Adrenal gland (tissue), 12 donors: ENCODE results near the gene EBP. TPM values are rescaled to one million over a fixed set of nuclear protein-coding genes. Genes with fewer than 3 reads are reported as not detected.

Experiments used
- DNase-seq, 7 donors: peaks; one replicate each; pipeline ENCODE4 v3.0.0-alpha.2; 2019 to 2020
- H3K27ac ChIP-seq, 5 donors: fragments of 200-600 bp; sonication (generic) in 4 of 5; 1 replicate in 3 of 5; 2 replicates in 2 of 5; pipeline versions ENCODE4 v1.5.1 to v1.8.0; 2016 to 2020; ENCODE audit warnings: mild to moderate bottlenecking in 1 of 5
- H3K27me3 ChIP-seq: fragments of 200-600 bp; 2 replicates; pipeline ENCODE4 v1.8.0; 2021
- H3K36me3 ChIP-seq, 2 donors: fragments of 200-600 bp; replicated peaks in 1 of 2; 1 replicate in 1 of 2; 2 replicates in 1 of 2; pipeline versions ENCODE4 v1.5.1 to v1.8.0; 2018 to 2022
- H3K4me1 ChIP-seq, 2 donors: fragments of 200-600 bp; replicated peaks in 1 of 2; 1 replicate in 1 of 2; 2 replicates in 1 of 2; pipeline versions ENCODE4 v1.5.1 to v1.8.0; 2018 to 2021
- H3K4me3 ChIP-seq, 4 donors: fragments of 200-600 bp; sonication (generic) in 3 of 4; one replicate each; pipeline ENCODE4 v1.5.1; 2016 to 2018
- H3K9me3 ChIP-seq, 3 donors: fragments of 200-600 bp; sonication (generic) in 1 of 3; replicated peaks in 1 of 3; 1 replicate in 2 of 3; 2 replicates in 1 of 3; pipeline versions ENCODE4 v1.5.1 to v1.8.0; 2016 to 2021
- CTCF ChIP-seq, 6 experiments: fragments of 450-650 bp in 4 of 6; fragments of 200-600 bp in 2 of 6; sonication (generic) in 1 of 6; IDR thresholded peaks; 1 replicate in 5 of 6; 2 replicates in 1 of 6; pipeline versions ENCODE4 v1.5.1 to v1.8.0; 2016 to 2021; ENCODE audit warnings: antibody characterized with exemption in 6 of 6, mild to moderate bottlenecking in 2 of 6, moderate library complexity in 1 of 6
- POLR2A ChIP-seq, 2 donors: fragments of 450-650 bp; IDR thresholded peaks; one replicate each; pipeline ENCODE4 v1.6.1; 2017; ENCODE audit warnings: antibody characterized with exemption in 2 of 2, mild to moderate bottlenecking in 2 of 2, moderate library complexity in 1 of 2
- WGBS, 4 donors: extraction: QIAGEN DNeasy Blood & Tissue Kit in 2 of 4; methylation state at CpG; one replicate each; pipeline versions ENCODE4 v1.1.5 to v1.1.7; 2013 to 2017; 5-methylcytosine and 5-hydroxymethylcytosine counted together
- intact Hi-C, 2 donors: fragments of 100-400 bp; cut with DNase I; formaldehyde crosslinking; loops; one replicate each; pipeline versions ENCODE4 v1.14.1 to v1.15.0; 2022 to 2023
- polyA plus RNA-seq, 3 donors: library from polyadenylated mRNA; stranded (reverse); fragments of 200-250 nt in 2 of 3; fragments of 350-450 nt in 1 of 3; fragmentation: Illumina TruSeq in 1 of 3; extraction: RNeasy Lipid Tissue Mini Kit (QIAGEN cat#74804) in 1 of 3; gene quantifications; one replicate each; pipeline ENCODE4 v1.2.3, GENCODE V29; 2013 to 2014
- total RNA-seq, 9 donors: library from RNA; depleted of rRNA in 4 of 9; stranded (reverse); fragments of >200 nt in 4 of 9; fragments of 120-200 nt in 1 of 9; fragmentation: NEBNext Ultra II Directional in 1 of 9; extraction: Animal tissue kit (Norgen Biotek cat#: 25700) in 1 of 9; gene quantifications; one replicate each; pipeline versions ENCODE4 v1.1.0 to v1.2.4, GENCODE V29; 2013 to 2023
- donor health status: healthy with polysubstance abuse.
- donor health status: Bipolar disorder and iron deficiency.
- donor health status: DM: yes; HTN: yes; CAD: no.
- donor health status: DM: no; HTN: no; CAD: no.
- donor health status: DM: no; HTN: no; CAD: no.
- donor health status: DM: yes; HTN: yes; CAD: no.

EBP gene
- total and polyA plus RNA-seq, 12 donors, result 85.8 to 1,010 (median 156) TPM

- intact Hi-C loops, result no loop called here
- no peak for DNase-seq
- Histone ChIP-seq H3K27me3 (no peaks in the 10 kb centered on the region), H3K9me3 (no peaks in the 10 kb centered on the region), H3K27ac (no peak overlapping the region), H3K4me3 (no peak overlapping the region), H3K36me3 (peaks cover 0 to 11% of the 10 kb centered on the region in 2 donors), H3K4me1 (no peaks in the 10 kb centered on the region)
- TF ChIP-seq CTCF (IDR thresholded peaks at IDR 0.05) (no peak), POLR2A (IDR thresholded peaks at IDR 0.05) (no peak)
- WGBS, 4 donors, result 73 to 100% (median 89%) methylated on average over 3 to 5 of the region's 5 CpGs
Observed at GRCh38 chrX:48478806-48479205, 42.8 kb upstream of the EBP start.

DNA sequence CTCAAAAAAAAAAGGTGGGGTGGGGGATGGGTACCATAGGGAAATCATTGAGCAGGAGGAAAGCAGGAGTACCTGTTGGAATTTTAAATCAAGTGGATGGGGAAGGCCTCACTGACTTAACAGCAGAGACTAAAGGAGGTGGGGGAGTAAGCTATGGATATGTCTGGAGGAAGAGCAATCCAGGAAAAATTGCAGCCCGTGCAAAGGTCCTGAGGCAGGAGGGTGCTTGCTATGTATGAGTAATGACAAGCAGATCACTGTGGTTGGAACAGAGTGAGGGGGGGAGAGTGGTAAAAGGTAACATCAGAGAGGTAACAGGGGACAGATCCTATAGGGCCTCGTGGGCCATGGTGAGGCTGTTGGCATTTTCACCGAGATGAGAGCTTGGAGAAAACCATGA lies 41.5 kb upstream of the EBP start:
- no peaks in the 10 kb centered on the region for H3K4me1 ChIP-seq
- H3K27ac ChIP-seq, result no peak overlapping the region
- no peak for DNase-seq
- no peak overlapping the region for H3K4me3 ChIP-seq
- intact Hi-C loops, result no loop called here
- no peak for TF ChIP-seq POLR2A (IDR thresholded peaks at IDR 0.05)
- no peak for TF ChIP-seq CTCF (IDR thresholded peaks at IDR 0.05)
- H3K9me3 ChIP-seq, result no peaks in the 10 kb centered on the region
- no peaks in the 10 kb centered on the region for H3K27me3 ChIP-seq
- H3K36me3 ChIP-seq, result peaks cover 0 to 11% of the 10 kb centered on the region in 2 donors
- WGBS, 4 donors, result 83 to 98% (median 93%) methylated on average over 3 of the region's 3 CpGs

DNA sequence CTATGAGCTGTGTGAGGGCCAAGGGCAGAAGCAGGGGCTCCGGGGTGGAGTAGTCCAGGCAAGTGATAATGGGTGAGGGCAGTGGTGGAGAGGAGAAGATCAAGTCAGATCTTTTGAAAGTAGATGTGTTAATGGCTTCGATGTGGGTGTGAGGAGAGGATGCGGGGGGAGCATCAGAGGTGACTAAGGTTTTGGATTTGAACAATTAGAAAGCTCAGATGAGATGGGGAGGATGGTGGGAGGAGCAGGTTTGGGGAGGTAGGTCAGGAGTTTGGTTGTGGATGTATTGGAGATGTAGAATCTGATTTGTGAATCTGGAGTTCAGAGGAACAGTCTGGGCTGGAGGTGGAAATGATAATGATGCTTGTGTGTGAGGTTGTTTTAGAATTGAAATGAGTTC lies 41.0 kb upstream of the EBP start:
- no peak for DNase-seq
- Histone ChIP-seq H3K27ac (no peak overlapping the region), H3K4me1 (no peaks in the 10 kb centered on the region), H3K36me3 (peaks cover 0 to 11% of the 10 kb centered on the region in 2 donors), H3K9me3 (no peaks in the 10 kb centered on the region), H3K4me3 (no peak overlapping the region), H3K27me3 (no peaks in the 10 kb centered on the region)
- TF ChIP-seq POLR2A (IDR thresholded peaks at IDR 0.05) (no peak), CTCF (IDR thresholded peaks at IDR 0.05) (no peak)
- WGBS, 4 donors, result 88 to 93% (median 93%) methylated on average over 3 of the region's 3 CpGs
- intact Hi-C loops, result no loop called here

DNA sequence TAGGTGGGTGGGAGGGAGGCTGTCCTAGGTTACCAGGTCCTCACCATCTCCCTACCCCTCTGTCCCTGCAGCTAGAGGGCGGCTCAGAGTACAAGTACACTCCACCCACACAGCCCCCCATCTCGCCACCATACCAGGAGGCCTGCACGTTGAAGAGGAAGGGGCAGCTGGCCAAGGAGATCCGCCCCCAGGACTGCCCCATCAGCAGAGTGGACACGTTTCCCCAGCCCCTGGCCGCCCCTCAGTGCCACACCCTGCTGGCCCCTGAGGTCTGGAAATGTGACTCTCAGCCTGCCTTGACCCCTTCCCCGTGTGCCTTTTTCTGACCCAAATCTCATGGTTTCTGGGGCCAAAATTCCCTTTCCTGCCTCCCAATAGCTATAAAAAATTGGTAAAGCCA lies 39.1 kb upstream of the EBP start:
- no peaks in the 10 kb centered on the region for H3K4me1 ChIP-seq
- no peaks in the 10 kb centered on the region for H3K9me3 ChIP-seq
- peaks cover 0 to 11% of the 10 kb centered on the region in 2 donors for H3K36me3 ChIP-seq
- no peak for DNase-seq
- H3K4me3 ChIP-seq, result no peak overlapping the region
- intact Hi-C loops, result no loop called here
- 60 to 72% (median 66%) methylated on average over 6 to 7 of the region's 7 CpGs; no CpG with 5 or more reads in 1 of the 4 donors for WGBS, 4 donors
- no peak overlapping the region for H3K27ac ChIP-seq
- no peak for TF ChIP-seq CTCF (IDR thresholded peaks at IDR 0.05)
- no peak for TF ChIP-seq POLR2A (IDR thresholded peaks at IDR 0.05)
- H3K27me3 ChIP-seq, result no peaks in the 10 kb centered on the region
